ENCODE measurements around the gene LIFR.
"Not testable (repeated sequence)": the region's sequence is repeated elsewhere in the genome, so short reads cannot be mapped to it uniquely, and the experiment has no call there.

The LIFR gene

GRCh38 chr5:38582293-38582974, 26.0 kb upstream of the LIFR start:
- DNase-seq = no peak

GRCh38 chr5:38581597-38581996, 25.2 kb upstream of the LIFR start:
- no peak for DNase-seq

DNA sequence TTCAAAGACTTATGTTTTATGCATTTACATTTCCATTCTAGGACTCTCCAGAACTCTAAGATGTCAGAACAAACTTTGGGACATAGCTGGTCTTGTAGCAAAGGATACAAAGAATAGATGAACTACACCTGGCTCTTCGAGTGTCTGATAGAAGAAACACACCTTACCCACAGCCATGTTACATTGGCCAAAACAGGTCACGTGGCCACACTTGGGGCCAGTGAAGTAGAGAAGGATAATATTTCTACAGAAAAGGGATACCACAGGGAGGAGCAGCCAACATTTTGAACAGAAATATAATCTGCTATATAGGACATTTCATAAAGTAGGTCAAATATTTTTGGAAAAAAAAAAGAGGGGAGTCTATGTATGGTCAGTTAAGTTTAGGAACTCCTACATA, 22.7 kb upstream of the LIFR start:
- no peak for DNase-seq

GRCh38 chr5:38576961-38577684, 20.7 kb upstream of the LIFR start:
- no peak for DNase-seq

DNA sequence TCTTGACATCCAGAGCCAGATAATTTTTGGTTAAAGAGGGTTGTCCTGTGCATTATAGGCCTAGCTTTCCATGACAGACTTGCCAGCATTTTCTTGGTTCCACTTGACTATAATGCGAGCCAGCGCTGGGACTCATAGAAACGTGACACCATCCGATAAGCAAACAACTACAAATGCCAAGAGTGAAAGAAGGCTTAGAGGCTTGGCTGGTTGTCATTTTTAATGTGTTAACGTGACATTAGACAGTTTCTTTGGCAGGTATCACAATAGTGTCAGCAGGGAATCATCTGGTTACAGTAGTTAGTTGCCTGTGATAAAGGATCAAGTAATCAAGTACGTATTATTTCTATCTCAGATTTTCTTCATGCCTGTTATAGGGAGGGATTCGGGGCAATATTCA, 20.0 kb upstream of the LIFR start:
- DNase-seq = no peak

- DNase-seq = no peak
Observed at GRCh38 chr5:38575476-38575875, 19.0 kb upstream of the LIFR start.

- no peak for DNase-seq
Observed at GRCh38 chr5:38574009-38574408, 17.6 kb upstream of the LIFR start.

- DNase-seq = no peak
Observed at GRCh38 chr5:38573521-38573920, 17.1 kb upstream of the LIFR start.

- no peak for DNase-seq
Observed at GRCh38 chr5:38569180-38569579, 12.7 kb upstream of the LIFR start.

DNA sequence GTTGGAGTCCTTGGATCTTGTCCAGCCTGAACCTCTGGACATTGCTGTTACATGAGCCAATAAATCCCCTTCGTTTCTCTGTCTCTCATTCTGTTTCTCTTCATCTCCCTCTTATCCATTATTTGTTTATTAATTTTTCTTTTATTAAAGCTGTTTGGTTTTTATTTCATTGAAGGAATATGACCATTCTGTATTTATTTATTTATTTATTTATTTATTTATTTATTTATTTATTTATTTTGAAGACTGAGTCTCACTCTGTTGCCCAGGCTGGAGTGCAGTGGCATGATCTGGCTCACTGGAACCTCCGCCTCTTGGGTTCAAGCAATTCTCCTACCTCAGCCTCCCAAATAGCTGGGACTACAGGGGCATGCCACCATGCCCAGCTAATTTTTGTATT, 10.9 kb upstream of the LIFR start:
- not testable (repeated sequence) for DNase-seq

- DNase-seq = no peak
Observed at GRCh38 chr5:38563624-38564023, 7.2 kb upstream of the LIFR start.

DNA sequence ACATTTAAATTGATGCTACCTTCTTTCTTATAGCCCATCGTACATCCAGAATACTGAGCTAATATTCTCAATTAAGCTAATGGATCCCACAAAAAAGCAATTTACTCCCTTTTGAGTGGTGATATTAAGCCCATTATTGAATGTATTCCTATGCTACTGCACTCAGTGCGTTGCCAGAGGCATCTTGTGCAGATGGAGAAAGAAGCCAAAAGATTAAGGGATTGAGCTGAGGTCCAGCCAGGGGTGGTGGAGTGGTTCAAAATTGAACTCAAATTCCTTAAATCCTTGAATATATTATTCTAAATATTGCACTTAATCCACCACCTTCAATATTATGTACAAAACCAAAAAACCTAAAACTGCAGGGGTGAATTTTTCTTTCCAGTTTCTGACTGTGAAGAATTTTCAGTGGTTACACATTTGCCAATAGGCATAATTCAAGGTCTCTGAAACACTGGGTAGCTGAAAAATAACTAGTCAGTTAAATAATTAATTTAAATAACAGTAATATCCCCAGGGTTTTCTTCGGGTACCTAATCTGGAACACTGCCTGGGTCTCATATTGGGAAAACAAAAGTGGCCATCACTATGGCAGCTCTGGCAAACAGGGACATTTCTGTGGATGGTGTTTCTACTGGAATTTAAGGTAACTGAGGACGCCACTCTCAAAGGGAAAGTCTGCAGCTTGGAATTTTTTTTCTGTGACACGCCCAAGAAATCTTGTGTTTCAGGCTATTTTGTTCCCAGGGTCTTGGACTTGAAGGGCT, 6.2 kb upstream of the LIFR start:
- DNase-seq = no peak

- no peak for DNase-seq
Observed at GRCh38 chr5:38559428-38559827, 3.0 kb upstream of the LIFR start.

- no peak for DNase-seq
Observed at GRCh38 chr5:38557792-38558191, 1.3 kb upstream of the LIFR start.

GRCh38 chr5:38557308-38557710, 863 bp upstream of the LIFR start:
- no peak for DNase-seq

DNA sequence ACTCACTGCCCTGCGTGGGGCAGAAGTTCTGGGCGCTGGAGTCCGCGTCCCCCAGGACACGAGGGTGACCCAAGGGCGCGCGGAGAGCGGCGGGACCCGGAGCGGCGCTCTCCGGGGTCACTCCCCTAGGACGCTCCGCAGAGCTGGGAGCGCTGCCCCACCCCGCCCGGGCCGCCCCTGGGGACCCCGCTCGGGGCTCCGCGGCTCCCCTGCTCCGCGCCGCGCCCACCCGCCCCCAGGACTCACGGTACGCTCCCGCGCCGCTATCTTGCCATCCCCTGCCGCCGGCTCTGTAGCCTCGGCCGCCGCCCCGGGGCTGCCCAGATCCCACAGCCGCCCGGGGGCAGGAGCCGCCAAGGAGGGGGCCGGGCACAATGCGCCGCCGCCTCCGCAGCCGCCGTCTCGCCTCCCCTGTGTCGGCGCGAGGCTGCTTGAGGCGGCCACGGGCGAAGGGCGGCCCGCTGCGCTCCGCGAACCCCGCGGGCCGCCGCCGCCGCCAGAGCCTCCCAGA, 303 bp downstream of the LIFR start:
- peak in 2 of 4 experiments; percentile 3 for DNase-seq

DNA sequence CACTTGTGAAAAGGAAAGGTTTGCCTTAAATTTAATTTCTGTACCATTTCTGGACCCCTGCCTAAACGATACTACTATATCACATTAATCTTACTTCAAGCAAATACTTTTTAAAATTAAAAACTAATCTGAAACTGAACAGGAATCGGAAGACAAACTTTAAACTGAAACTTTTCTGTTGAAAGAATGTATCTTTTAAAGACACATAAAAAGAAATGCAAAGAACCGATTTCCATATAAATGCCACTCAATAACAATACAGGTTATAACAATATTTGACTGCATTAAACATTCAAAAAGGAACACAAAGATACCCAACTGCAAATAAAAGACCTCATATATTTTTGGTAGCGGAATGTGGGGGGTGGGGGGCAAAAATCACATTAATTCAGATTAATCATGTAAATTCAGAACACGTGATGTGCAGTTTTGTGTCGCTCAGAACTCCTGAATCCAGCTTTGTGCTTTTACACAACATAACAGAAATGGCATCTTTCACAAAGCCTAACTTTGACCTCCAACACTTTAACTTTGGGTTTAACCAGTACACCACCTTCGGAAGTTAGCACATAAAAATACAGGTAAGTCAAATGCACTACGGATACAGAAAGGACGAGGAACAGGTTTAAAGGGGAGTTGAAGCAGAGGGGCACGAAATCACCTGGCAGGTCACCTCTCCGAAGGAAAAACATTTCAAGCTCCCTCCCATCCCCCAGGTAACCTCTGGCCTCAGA, 925 bp downstream of the LIFR start:
- DNase-seq = no peak

GRCh38 chr5:38554861-38555260, 1.6 kb downstream of the LIFR start:
- DNase-seq = no peak

- DNase-seq = no peak
Observed at GRCh38 chr5:38554403-38554802, 2.0 kb downstream of the LIFR start.

DNA sequence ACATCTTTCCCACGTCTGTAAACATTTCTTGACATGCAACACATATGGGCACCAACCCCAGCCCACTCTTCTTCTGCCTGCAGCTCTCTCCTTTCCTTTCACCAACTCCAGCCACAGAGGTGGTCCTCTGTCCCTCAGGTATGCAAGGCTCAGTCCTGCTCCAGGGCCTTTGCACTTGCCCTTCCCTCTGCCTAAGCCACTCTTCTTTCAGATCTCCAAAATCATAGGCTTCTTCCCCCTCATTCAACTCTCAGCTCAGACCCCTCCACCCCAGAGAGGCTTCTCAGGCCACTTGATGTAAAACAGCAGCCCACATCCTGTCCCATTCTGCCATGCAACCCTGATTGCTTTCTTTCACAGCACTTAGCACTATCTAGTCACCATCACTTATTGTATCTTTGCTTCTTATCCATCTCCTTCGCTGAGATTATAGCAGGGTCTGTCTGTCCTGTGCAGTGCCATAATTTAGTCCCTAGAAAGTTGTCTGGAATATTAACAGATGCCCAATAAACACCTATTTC, 3.4 kb downstream of the LIFR start:
- no peak for DNase-seq

- peak; percentile 16 to 52 (median 38) for DNase-seq
Observed at GRCh38 chr5:38551030-38552017, 5.1 kb downstream of the LIFR start.
